GM12892 (cell line): Measurements from ENCODE around the gene RRP9.

Experiments
- POLR2A ChIP-seq: IDR thresholded peaks from 2 replicates; pipeline ENCODE4 v1.6.1; 2011; ENCODE audit warnings: low read depth, low read length, control low read depth
- POLR2AphosphoS5 ChIP-seq: IDR thresholded peaks from 2 replicates; pipeline ENCODE4 v1.6.1; 2011; ENCODE audit warnings: low read depth, low read length, control low read depth
- TAF1 ChIP-seq: IDR thresholded peaks from 2 replicates; pipeline ENCODE4 v1.6.1; 2011; ENCODE audit warnings: low read depth, mild to moderate bottlenecking, control low read depth, low read length, borderline replicate concordance

- TF ChIP-seq POLR2AphosphoS5 = no peak
- no peak for TF ChIP-seq POLR2A
- no peak for TF ChIP-seq TAF1
Observed at GRCh38 chr3:51941463-51941797, 274 bp downstream of the RRP9 start.
